SU-DHL-6 (cell line): ENCODE measurements around the gene TGM1.

Experiments
- EZH2phosphoT487 ChIP-seq: fragments of 200-600 bp; sonication (generic), shearing (Covaris generic); conservative IDR thresholded peaks from 2 replicates; pipeline ENCODE4 v1.6.1; 2018; ENCODE audit warnings: mild to moderate bottlenecking, antibody characterized with exemption, low read length, moderate library complexity, mixed read lengths
- TF ChIP-seq, protein P1 (sequence below): fragments of 200-600 bp; sonication (generic); IDR thresholded peaks from one replicate; pipeline ENCODE4 v1.5.1; 2017; ENCODE audit warnings: antibody characterized with exemption, mild to moderate bottlenecking, low read length, moderate library complexity; ENCODE audit not compliant: insufficient read depth, poor library complexity, severe bottlenecking

DNA sequence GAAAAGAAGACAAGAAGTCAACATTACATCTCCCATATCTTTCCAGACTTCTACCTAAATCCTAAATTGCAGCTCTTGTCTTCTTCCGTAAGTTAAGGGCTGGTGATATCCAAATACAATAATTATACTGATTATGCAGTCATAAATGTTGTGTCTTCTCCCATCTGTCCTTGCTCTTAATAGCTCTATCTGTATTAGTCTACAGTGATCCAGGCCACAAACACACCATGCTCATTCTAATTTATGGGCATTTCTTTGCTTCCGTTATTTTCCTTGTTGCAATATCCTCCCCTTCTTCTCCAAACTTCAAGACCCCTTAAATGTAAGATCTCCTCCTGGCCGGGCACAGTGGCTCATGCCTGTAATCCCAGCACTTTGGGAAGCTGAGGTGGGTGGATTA lies 43.5 kb downstream of the TGM1 start:
- TF ChIP-seq, protein P1, sequence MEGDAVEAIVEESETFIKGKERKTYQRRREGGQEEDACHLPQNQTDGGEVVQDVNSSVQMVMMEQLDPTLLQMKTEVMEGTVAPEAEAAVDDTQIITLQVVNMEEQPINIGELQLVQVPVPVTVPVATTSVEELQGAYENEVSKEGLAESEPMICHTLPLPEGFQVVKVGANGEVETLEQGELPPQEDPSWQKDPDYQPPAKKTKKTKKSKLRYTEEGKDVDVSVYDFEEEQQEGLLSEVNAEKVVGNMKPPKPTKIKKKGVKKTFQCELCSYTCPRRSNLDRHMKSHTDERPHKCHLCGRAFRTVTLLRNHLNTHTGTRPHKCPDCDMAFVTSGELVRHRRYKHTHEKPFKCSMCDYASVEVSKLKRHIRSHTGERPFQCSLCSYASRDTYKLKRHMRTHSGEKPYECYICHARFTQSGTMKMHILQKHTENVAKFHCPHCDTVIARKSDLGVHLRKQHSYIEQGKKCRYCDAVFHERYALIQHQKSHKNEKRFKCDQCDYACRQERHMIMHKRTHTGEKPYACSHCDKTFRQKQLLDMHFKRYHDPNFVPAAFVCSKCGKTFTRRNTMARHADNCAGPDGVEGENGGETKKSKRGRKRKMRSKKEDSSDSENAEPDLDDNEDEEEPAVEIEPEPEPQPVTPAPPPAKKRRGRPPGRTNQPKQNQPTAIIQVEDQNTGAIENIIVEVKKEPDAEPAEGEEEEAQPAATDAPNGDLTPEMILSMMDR, result no peak
- TF ChIP-seq EZH2phosphoT487, result no peak
